HUES48 (cell line): ENCODE data around the gene CTSD.
"Not testable (repeated sequence)": the region's sequence is repeated elsewhere in the genome, so short reads cannot be mapped to it uniquely, and the experiment has no call there.

ENCODE experiments used
- H3K27ac ChIP-seq: one replicate; pipeline ENCODE4 v1.7.0; 2013; ENCODE audit warnings: low read depth, low read length, inconsistent platforms
- H3K27me3 ChIP-seq: 2 replicates; pipeline ENCODE4 v1.6.1; 2013; ENCODE audit warnings: mild to moderate bottlenecking, low read length; ENCODE audit not compliant: control insufficient read depth, insufficient read depth
- H3K36me3 ChIP-seq: 2 replicates; pipeline ENCODE4 v1.6.1; 2013; ENCODE audit warnings: low read length; ENCODE audit not compliant: control insufficient read depth, insufficient read depth
- H3K4me1 ChIP-seq: 2 replicates; pipeline ENCODE4 v1.6.1; 2013; ENCODE audit warnings: mild to moderate bottlenecking, low read length; ENCODE audit not compliant: control insufficient read depth, insufficient read depth
- H3K4me3 ChIP-seq: 2 replicates; pipeline ENCODE4 v1.5.1; 2013; ENCODE audit warnings: mild to moderate bottlenecking, low read depth, low read length
- H3K9ac ChIP-seq: 2 replicates; pipeline ENCODE4 v1.6.1; 2013; ENCODE audit warnings: mild to moderate bottlenecking, low read depth, low read length, moderate library complexity
- H3K9me3 ChIP-seq: 2 replicates; pipeline ENCODE4 v1.6.1; 2013; ENCODE audit warnings: low read length; ENCODE audit not compliant: control insufficient read depth, insufficient read depth

The CTSD gene

GRCh38 chr11:1774886-1775285 is 11.2 kb upstream of the CTSD start:
- no peak overlapping the region for H3K4me3 ChIP-seq
- H3K36me3 ChIP-seq, result no peaks in the 10 kb centered on the region
- H3K27me3 ChIP-seq, result no peaks in the 10 kb centered on the region
- no peak overlapping the region for H3K9ac ChIP-seq
- no peaks in the 10 kb centered on the region for H3K9me3 ChIP-seq
- H3K27ac ChIP-seq, result no peak overlapping the region
- H3K4me1 ChIP-seq, result peaks cover 11% of the 10 kb centered on the region

- H3K9me3 ChIP-seq, result no peaks in the 10 kb centered on the region
- peaks cover 11% of the 10 kb centered on the region for H3K4me1 ChIP-seq
- no peaks in the 10 kb centered on the region for H3K36me3 ChIP-seq
- no peak overlapping the region for H3K27ac ChIP-seq
- no peaks in the 10 kb centered on the region for H3K27me3 ChIP-seq
- no peak overlapping the region for H3K4me3 ChIP-seq
- H3K9ac ChIP-seq, result no peak overlapping the region
Measured at GRCh38 chr11:1773994-1774550, 10.3 kb upstream of the CTSD start.

- Histone ChIP-seq H3K4me1 (peaks cover 11% of the 10 kb centered on the region), H3K36me3 (no peaks in the 10 kb centered on the region), H3K27me3 (no peaks in the 10 kb centered on the region), H3K4me3 (no peak overlapping the region), H3K9ac (no peak overlapping the region), H3K9me3 (no peaks in the 10 kb centered on the region), H3K27ac (no peak overlapping the region)
Measured at GRCh38 chr11:1773131-1773993, 9.6 kb upstream of the CTSD start.

- Histone ChIP-seq H3K36me3 (no peaks in the 10 kb centered on the region), H3K27me3 (no peaks in the 10 kb centered on the region), H3K4me1 (peaks cover 11% of the 10 kb centered on the region), H3K4me3 (no peak overlapping the region), H3K27ac (peak overlapping the region; percentile 44), H3K9me3 (no peaks in the 10 kb centered on the region), H3K9ac (no peak overlapping the region)
Measured at GRCh38 chr11:1772270-1773130, 8.8 kb upstream of the CTSD start.

- Histone ChIP-seq H3K4me3 (no peak overlapping the region), H3K4me1 (peaks cover 11% of the 10 kb centered on the region), H3K27ac (no peak overlapping the region), H3K9me3 (no peaks in the 10 kb centered on the region), H3K9ac (no peak overlapping the region), H3K36me3 (no peaks in the 10 kb centered on the region), H3K27me3 (no peaks in the 10 kb centered on the region)
Measured at GRCh38 chr11:1771700-1772099, 8.0 kb upstream of the CTSD start.

- no peaks in the 10 kb centered on the region for H3K36me3 ChIP-seq
- no peak overlapping the region for H3K27ac ChIP-seq
- no peaks in the 10 kb centered on the region for H3K9me3 ChIP-seq
- no peaks in the 10 kb centered on the region for H3K27me3 ChIP-seq
- peaks cover 11% of the 10 kb centered on the region for H3K4me1 ChIP-seq
- no peak overlapping the region for H3K4me3 ChIP-seq
- H3K9ac ChIP-seq, result no peak overlapping the region
Measured at GRCh38 chr11:1771273-1771672, 7.5 kb upstream of the CTSD start.

GRCh38 chr11:1770528-1770927 is 6.8 kb upstream of the CTSD start:
- no peak overlapping the region for H3K9ac ChIP-seq
- H3K27me3 ChIP-seq, result no peaks in the 10 kb centered on the region
- peaks cover 11% of the 10 kb centered on the region for H3K4me1 ChIP-seq
- H3K9me3 ChIP-seq, result no peaks in the 10 kb centered on the region
- H3K27ac ChIP-seq, result no peak overlapping the region
- H3K36me3 ChIP-seq, result no peaks in the 10 kb centered on the region
- H3K4me3 ChIP-seq, result no peak overlapping the region

- peaks cover 11% of the 10 kb centered on the region for H3K4me1 ChIP-seq
- no peaks in the 10 kb centered on the region for H3K27me3 ChIP-seq
- no peak overlapping the region for H3K9ac ChIP-seq
Measured at GRCh38 chr11:1770061-1770460, 6.3 kb upstream of the CTSD start.

GRCh38 chr11:1769304-1769936 is 5.7 kb upstream of the CTSD start:
- H3K9ac ChIP-seq, H3K9me3 ChIP-seq, H3K27ac ChIP-seq, H3K36me3 ChIP-seq, H3K27me3 ChIP-seq, H3K4me3 ChIP-seq: not testable (repeated sequence)
- peaks cover 11% of the 10 kb centered on the region for H3K4me1 ChIP-seq

More at GRCh38 chr11:1770061-1770460, 6.3 kb upstream of the CTSD start:
- no peak overlapping the region for H3K27ac ChIP-seq
- H3K4me3 ChIP-seq, result no peak overlapping the region
- H3K36me3 ChIP-seq, result no peaks in the 10 kb centered on the region
- no peaks in the 10 kb centered on the region for H3K9me3 ChIP-seq

GRCh38 chr11:1768141-1768469 is 4.4 kb upstream of the CTSD start:
- no peaks in the 10 kb centered on the region for H3K27me3 ChIP-seq
- no peaks in the 10 kb centered on the region for H3K36me3 ChIP-seq
- H3K4me3 ChIP-seq, result no peak overlapping the region
- H3K9ac ChIP-seq, result no peak overlapping the region
- H3K4me1 ChIP-seq, result peaks cover 8% of the 10 kb centered on the region
- H3K9me3 ChIP-seq, result no peaks in the 10 kb centered on the region
- no peak overlapping the region for H3K27ac ChIP-seq
